IPS-15b (cell line): Measurements from ENCODE around the gene SIRT2.

Source experiments
- H3K27me3 ChIP-seq: one replicate; pipeline ENCODE4 v1.6.1; 2013; ENCODE audit warnings: low read length; ENCODE audit not compliant: control insufficient read depth, insufficient read depth
- H3K36me3 ChIP-seq: one replicate; pipeline ENCODE4 v1.6.1; 2013; ENCODE audit warnings: low read length; ENCODE audit not compliant: control insufficient read depth, insufficient read depth
- H3K4me1 ChIP-seq: one replicate; pipeline ENCODE4 v1.6.1; 2013; ENCODE audit warnings: mild to moderate bottlenecking, low read length; ENCODE audit not compliant: control insufficient read depth, insufficient read depth
- H3K4me3 ChIP-seq: one replicate; pipeline ENCODE4 v1.5.1; 2013; ENCODE audit warnings: low read depth, low read length
- H3K9ac ChIP-seq: one replicate; pipeline ENCODE4 v1.6.1; 2013; ENCODE audit warnings: low read depth, mild to moderate bottlenecking, low read length
- H3K9me3 ChIP-seq: one replicate; pipeline ENCODE4 v1.6.1; 2013; ENCODE audit warnings: mild to moderate bottlenecking, low read length; ENCODE audit not compliant: control insufficient read depth, insufficient read depth

Gene SIRT2

DNA sequence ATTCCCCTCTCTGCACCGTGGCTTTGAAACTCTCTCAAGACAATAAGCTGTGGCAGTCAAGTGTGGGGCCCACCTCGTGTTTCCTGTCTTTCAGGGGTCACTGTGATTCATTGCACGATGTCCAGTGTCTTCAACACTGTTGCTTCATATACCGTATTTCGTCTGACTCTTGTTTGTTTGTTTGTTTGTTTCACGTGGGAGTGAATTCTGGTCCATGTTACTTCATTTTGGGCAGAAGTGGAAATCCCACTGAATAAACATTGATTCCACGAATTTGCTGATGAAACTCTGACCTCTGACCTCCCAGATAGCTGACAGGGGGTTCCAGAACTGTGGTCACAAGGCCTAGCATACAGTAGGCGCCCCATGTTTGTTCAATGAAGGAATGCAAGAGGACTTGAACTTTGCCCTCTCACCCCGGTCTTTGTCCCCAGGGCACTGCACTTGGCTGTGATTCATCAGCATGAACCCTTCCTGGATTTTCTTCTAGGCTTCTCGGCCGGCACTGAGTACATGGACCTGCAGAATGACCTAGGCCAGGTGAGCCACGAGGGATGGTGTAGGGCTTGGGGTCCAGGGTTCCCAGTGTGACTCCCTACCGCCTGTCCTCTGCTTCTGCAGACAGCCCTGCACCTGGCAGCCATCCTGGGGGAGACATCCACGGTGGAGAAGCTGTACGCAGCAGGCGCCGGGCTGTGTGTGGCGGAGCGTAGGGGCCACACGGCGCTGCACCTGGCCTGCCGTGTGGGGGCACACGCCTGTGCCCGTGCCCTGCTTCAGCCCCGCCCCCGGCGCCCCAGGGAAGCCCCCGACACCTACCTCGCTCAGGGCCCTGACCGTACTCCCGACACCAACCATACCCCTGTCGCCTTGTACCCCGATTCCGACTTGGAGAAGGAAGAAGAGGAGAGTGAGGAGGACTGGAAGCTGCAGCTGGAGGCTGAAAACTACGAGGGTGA is 5.4 kb upstream of the SIRT2 start:
- Histone ChIP-seq H3K27me3 (no peaks in the 10 kb centered on the region), H3K36me3 (peaks cover 23% of the 10 kb centered on the region), H3K4me3 (no peak overlapping the region), H3K9me3 (no peaks in the 10 kb centered on the region), H3K9ac (no peak overlapping the region), H3K4me1 (peaks cover 6% of the 10 kb centered on the region)

- Histone ChIP-seq H3K4me3 (no peak overlapping the region), H3K36me3 (peaks cover 14% of the 10 kb centered on the region), H3K4me1 (peaks cover 6% of the 10 kb centered on the region), H3K27me3 (peaks cover 14% of the 10 kb centered on the region), H3K9me3 (no peaks in the 10 kb centered on the region), H3K9ac (no peak overlapping the region)
Observed at GRCh38 chr19:38901683-38902082, 2.3 kb upstream of the SIRT2 start.

DNA sequence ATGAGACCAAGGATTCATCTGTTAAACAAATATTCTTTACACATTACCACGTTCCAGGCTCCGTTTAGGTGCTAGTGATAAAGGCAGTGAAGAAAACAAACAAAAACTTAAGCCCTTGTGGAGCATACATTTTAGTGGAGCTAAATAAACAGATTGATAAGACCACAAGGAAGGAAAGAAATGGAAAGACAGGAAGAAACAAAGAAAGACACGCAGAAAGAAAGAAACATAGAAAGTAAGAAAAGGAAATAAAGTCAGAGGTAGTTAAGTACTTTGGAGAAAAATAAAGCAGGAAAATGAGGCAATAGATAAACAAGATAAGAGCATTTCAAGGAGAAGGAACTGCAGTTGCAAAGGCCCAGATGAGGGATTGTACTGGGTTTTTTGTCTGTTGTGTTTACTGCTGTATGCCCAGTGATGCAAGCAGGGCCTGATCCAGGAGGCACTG is 1.3 kb upstream of the SIRT2 start:
- peaks cover 14% of the 10 kb centered on the region for H3K27me3 ChIP-seq
- no peak overlapping the region for H3K9ac ChIP-seq
- H3K9me3 ChIP-seq: no peaks in the 10 kb centered on the region
- peaks cover 6% of the 10 kb centered on the region for H3K4me1 ChIP-seq
- H3K36me3 ChIP-seq: peaks cover 12% of the 10 kb centered on the region
- peak overlapping the region; percentile 62 for H3K4me3 ChIP-seq

GRCh38 chr19:38900202-38900629 is 798 bp upstream of the SIRT2 start:
- Histone ChIP-seq H3K36me3 (peaks cover 7% of the 10 kb centered on the region), H3K4me3 (peak overlapping the region; percentile 62), H3K9me3 (no peaks in the 10 kb centered on the region), H3K4me1 (peaks cover 6% of the 10 kb centered on the region), H3K9ac (no peak overlapping the region), H3K27me3 (peaks cover 14% of the 10 kb centered on the region)

GRCh38 chr19:38898788-38899446 is 501 bp downstream of the SIRT2 start:
- H3K9ac ChIP-seq: no peak overlapping the region
- peak overlapping the region; percentile 85 for H3K4me3 ChIP-seq
- no peaks in the 10 kb centered on the region for H3K9me3 ChIP-seq
- H3K27me3 ChIP-seq: peaks cover 14% of the 10 kb centered on the region
- H3K4me1 ChIP-seq: peaks cover 6% of the 10 kb centered on the region
- no peaks in the 10 kb centered on the region for H3K36me3 ChIP-seq

DNA sequence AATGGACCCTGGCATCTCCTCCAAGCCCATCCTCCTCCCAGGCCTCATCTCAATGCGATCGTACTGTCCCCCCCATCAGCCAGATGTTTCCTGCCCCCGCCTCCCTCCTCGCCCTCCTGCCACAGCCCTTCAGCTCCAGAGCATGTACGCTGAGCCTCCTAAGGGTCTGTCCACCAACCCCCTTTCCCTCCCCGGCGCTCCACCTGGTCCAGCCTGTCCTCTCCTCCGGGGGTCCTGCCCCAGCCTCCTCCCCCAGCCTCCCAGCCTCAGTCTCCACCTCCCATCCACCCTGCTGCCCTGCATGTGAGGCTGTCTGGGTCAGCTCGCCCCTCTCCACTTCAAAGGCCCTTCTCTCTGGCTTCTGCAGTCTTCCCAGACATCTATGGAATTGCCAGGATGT is 4.5 kb downstream of the SIRT2 start:
- no peaks in the 10 kb centered on the region for H3K4me1 ChIP-seq

DNA sequence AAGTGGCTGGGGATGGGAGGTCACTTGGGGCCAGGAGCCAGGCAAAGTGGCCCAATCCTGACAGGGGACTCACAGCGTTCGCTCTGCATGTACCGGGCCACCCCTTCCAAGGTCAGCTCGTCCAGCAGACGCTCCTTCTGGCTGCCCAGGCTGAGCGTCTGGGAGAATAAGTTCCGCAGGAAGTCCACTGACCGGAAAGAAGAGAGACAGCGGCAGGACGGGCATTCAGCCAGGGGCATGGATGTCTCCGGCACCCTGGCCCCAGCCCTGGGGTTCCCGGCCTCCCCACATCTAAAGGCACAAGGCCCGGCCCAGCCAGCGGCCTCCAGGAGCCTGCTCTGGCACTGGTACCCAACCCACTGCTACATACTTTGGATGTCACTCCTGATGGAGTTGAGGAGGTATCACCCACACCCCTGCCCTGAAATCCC is 6.1 kb downstream of the SIRT2 start:
- Histone ChIP-seq H3K36me3 (no peaks in the 10 kb centered on the region), H3K9me3 (no peaks in the 10 kb centered on the region), H3K4me1 (no peaks in the 10 kb centered on the region), H3K4me3 (no peak overlapping the region), H3K9ac (no peak overlapping the region), H3K27me3 (peaks cover 6% of the 10 kb centered on the region)

More for the DNA sequence above, 4.5 kb downstream of the SIRT2 start:
- Histone ChIP-seq H3K9me3 (no peaks in the 10 kb centered on the region), H3K36me3 (no peaks in the 10 kb centered on the region), H3K9ac (no peak overlapping the region), H3K4me3 (no peak overlapping the region), H3K27me3 (peaks cover 14% of the 10 kb centered on the region)

DNA sequence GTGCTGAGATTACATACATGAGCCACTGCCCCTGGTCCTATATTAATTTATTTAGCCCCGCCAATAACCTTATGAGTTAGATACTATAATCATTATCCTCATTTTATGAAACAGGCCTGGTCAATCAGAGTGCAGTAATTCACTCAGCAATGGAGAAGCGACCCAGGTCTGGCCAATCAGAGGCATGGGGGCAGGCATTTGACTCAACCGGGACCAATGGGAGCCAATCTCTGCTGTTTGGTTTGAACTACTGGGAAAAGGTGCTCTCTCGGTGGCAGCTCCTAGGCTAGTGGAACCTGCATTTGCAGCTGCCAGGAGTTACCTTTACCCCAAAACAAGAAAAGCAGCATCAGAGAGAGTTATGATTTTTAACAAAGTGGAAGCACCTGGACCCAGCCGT is 6.6 kb downstream of the SIRT2 start:
- peaks cover 1% of the 10 kb centered on the region for H3K27me3 ChIP-seq
- H3K9ac ChIP-seq: no peak overlapping the region
- H3K4me3 ChIP-seq: no peak overlapping the region
- no peaks in the 10 kb centered on the region for H3K9me3 ChIP-seq
- no peaks in the 10 kb centered on the region for H3K4me1 ChIP-seq
- H3K36me3 ChIP-seq: no peaks in the 10 kb centered on the region

DNA sequence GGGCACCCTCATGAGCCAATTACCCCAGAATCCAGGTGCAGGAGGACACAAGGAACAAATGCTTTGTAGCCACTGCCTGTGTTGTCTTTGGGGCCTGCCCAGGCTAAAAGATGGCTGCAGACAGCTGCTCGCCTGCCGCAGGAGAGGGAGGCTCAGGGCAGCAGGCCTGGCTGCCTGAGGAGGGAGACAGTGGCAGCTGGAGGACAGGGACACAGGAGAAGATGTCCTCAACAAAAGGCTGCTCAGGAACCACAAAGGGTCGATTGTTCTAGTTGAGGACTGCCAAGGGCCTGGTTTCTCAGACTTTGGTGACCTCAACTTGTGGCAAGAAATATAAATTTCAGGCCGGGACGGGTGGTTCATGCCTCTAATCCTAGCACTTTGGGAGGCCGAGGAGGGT is 7.6 kb downstream of the SIRT2 start:
- no peak overlapping the region for H3K9ac ChIP-seq
- no peaks in the 10 kb centered on the region for H3K9me3 ChIP-seq
- H3K36me3 ChIP-seq: no peaks in the 10 kb centered on the region
- no peaks in the 10 kb centered on the region for H3K4me1 ChIP-seq
- no peak overlapping the region for H3K4me3 ChIP-seq
- H3K27me3 ChIP-seq: no peaks in the 10 kb centered on the region

GRCh38 chr19:38890686-38891085 is 8.7 kb downstream of the SIRT2 start:
- no peaks in the 10 kb centered on the region for H3K36me3 ChIP-seq
- H3K27me3 ChIP-seq: no peaks in the 10 kb centered on the region
- H3K9ac ChIP-seq: no peak overlapping the region
- H3K9me3 ChIP-seq: no peaks in the 10 kb centered on the region
- H3K4me1 ChIP-seq: no peaks in the 10 kb centered on the region
- no peak overlapping the region for H3K4me3 ChIP-seq

DNA sequence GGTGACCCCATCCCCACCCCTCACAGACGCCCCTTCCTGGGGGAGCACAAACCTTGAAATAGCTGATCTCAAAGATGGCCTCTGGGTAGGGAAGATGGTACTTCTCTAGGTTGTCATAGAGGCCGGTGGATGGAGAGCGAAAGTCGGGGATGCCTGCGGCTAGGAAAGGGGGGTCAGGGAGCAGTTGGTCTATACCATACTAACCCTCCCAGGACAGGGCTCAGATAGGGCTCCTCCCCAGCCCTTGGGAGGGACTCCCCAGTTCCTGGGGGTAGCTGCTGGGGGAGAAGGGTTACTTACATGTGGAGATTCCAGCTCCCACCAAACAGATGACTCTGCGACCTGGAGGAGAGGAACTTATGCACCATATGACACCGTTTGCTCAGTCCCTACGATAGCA is 9.6 kb downstream of the SIRT2 start:
- H3K4me1 ChIP-seq: no peaks in the 10 kb centered on the region
- no peaks in the 10 kb centered on the region for H3K9me3 ChIP-seq
- no peaks in the 10 kb centered on the region for H3K36me3 ChIP-seq
- no peak overlapping the region for H3K9ac ChIP-seq
- H3K4me3 ChIP-seq: no peak overlapping the region
- no peaks in the 10 kb centered on the region for H3K27me3 ChIP-seq

DNA sequence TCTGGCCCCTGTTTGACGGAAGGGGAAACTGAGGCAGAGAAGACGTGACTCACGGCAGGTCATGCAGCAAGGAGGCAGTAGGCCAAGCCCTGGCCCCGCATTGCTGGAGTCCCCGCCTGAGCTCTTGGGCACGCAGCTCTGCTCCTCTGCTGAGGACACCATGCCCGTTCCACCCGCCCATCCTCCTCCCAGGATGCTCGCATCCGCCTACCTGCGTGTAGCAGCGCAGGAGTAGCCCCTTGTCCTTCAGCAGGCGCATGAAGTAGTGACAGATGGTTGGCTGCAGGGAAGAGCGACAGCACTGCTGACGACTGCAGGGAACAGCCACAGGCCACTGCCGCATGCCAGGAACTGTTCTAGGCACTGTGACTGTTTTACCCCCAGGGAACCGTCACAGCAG is 10.5 kb downstream of the SIRT2 start:
- Histone ChIP-seq H3K9ac (no peak overlapping the region), H3K36me3 (no peaks in the 10 kb centered on the region), H3K4me3 (no peak overlapping the region), H3K27me3 (no peaks in the 10 kb centered on the region), H3K9me3 (no peaks in the 10 kb centered on the region), H3K4me1 (no peaks in the 10 kb centered on the region)
